HCT116 (cell line): ENCODE data around the gene KCNH6. TPM values are rescaled to one million over a fixed set of nuclear protein-coding genes. Genes with fewer than 3 reads are reported as not detected.
A peak's percentile ranks its signal among the peaks of the same experiment; 100 is the strongest.

Source experiments
- ATAC-seq: fragments of 200-7000 bp; cut with Tn5 transposase; 2 replicates; pipeline ENCODE4 v1.9.1; 2020; ENCODE audit warnings: mild to moderate bottlenecking, moderate library complexity
- BruUV-seq: library from RNA; stranded (reverse); fragments of 400-500 nt; replicated peaks from 2 replicates; lab custom pipeline; 2021; lab: Mats Ljungman, UMichigan
- CTCF ChIA-PET: fragments of 300-600 bp; sonication (Branson Sonifier 250); formaldehyde crosslinking; loops from one replicate; lab custom pipeline; 2021; ENCODE audit warnings: antibody characterized with exemption; lab: Charles Lee
- POLR2A ChIA-PET: fragments of 300-600, 350-600 bp; sonication (Branson Sonifier 250); formaldehyde crosslinking; loops from one replicate; lab custom pipeline; 2021; ENCODE audit warnings: antibody characterized with exemption; lab: Charles Lee
- RAD21 ChIA-PET, 2 experiments: fragments of 300-600 bp; sonication (Branson Sonifier 250); formaldehyde crosslinking; loops; one replicate each; lab custom pipeline; 2023; ENCODE audit warnings: low total read pairs in 2 of 2; ENCODE audit not compliant: uncharacterized antibody in 2 of 2, unreplicated experiment in 2 of 2, low non-redundant PET in 1 of 2; lab: Charles Lee
- DNase-seq: peaks from one replicate; pipeline ENCODE4 v3.0.0-alpha.2; 2010; ENCODE audit warnings: low read depth, low spot score
- H2AFZ ChIP-seq: fragments of 200-600 bp; shearing (Covaris generic), sonication (generic); 2 replicates; pipeline ENCODE4 v1.6.1; 2017; ENCODE audit warnings: low read depth, mixed run types, mixed read lengths, antibody characterized with exemption, low read length; ENCODE audit not compliant: poor library complexity, severe bottlenecking
- H3K27ac ChIP-seq: 2 replicates; pipeline ENCODE4 v1.5.1; 2012; ENCODE audit warnings: low read depth, low read length
- H3K27me3 ChIP-seq: fragments of 200-600 bp; sonication (generic); 2 replicates; pipeline ENCODE4 v1.6.1; 2016; ENCODE audit warnings: mixed run types, low read length, mixed read lengths; ENCODE audit not compliant: insufficient read depth
- H3K36me3 ChIP-seq, 2 experiments: fragments of 200-500 bp in 1 of 2; fragments of 200-600 bp in 1 of 2; sonication (Bioruptor generic) in 1 of 2; sonication (generic) in 1 of 2; 2 replicates each; pipeline versions ENCODE4 v1.5.1 to v1.6.1; 2014 to 2016; ENCODE audit warnings: low read length in 2 of 2, inconsistent platforms in 1 of 2, mixed read lengths in 1 of 2, mixed run types in 1 of 2; ENCODE audit not compliant: insufficient read depth in 2 of 2, control insufficient read depth in 1 of 2
- H3K4me1 ChIP-seq, 2 experiments: fragments of 200-600 bp in 1 of 2; sonication (generic) in 1 of 2; 2 replicates each; pipeline versions ENCODE4 v1.5.1 to v1.6.1; 2012 to 2017; ENCODE audit warnings: low read length in 2 of 2, inconsistent platforms in 1 of 2, mild to moderate bottlenecking in 1 of 2, mixed read lengths in 1 of 2, mixed run types in 1 of 2, moderate library complexity in 1 of 2; ENCODE audit not compliant: insufficient read depth in 2 of 2, control insufficient read depth in 1 of 2
- H3K4me2 ChIP-seq: fragments of 200-600 bp; sonication (generic); 2 replicates; pipeline ENCODE4 v1.6.1; 2017; ENCODE audit warnings: mixed run types, low read length, mixed read lengths
- H3K4me3 ChIP-seq, 2 experiments: fragments of 200-600 bp in 1 of 2; sonication (generic) in 1 of 2; replicated peaks in 1 of 2; 2 replicates each; pipeline ENCODE4 v1.5.1; 2011 to 2016; ENCODE audit warnings: low read length in 2 of 2, control low read depth in 1 of 2, low read depth in 1 of 2, mild to moderate bottlenecking in 1 of 2, mixed read lengths in 1 of 2, mixed run types in 1 of 2
- H3K79me2 ChIP-seq: fragments of 200-600 bp; sonication (generic); 2 replicates; pipeline ENCODE4 v1.6.1; 2017; ENCODE audit warnings: mild to moderate bottlenecking, mixed run types, low read length, moderate library complexity, mixed read lengths; ENCODE audit not compliant: insufficient read depth
- H3K9ac ChIP-seq: fragments of 200-600 bp; sonication (generic); 2 replicates; pipeline ENCODE4 v1.6.1; 2016; ENCODE audit warnings: low read length, mixed read lengths
- H3K9me2 ChIP-seq: fragments of 200-600 bp; sonication (generic), shearing (Covaris generic); 2 replicates; pipeline ENCODE4 v1.6.1; 2017; ENCODE audit warnings: mixed run types, mild to moderate bottlenecking, moderate library complexity; ENCODE audit not compliant: insufficient read depth
- H3K9me3 ChIP-seq, 2 experiments: fragments of 200-500 bp in 1 of 2; fragments of 200-600 bp in 1 of 2; sonication (Bioruptor generic) in 1 of 2; sonication (generic) in 1 of 2; 2 replicates each; pipeline ENCODE4 v1.6.1; 2014 to 2017; ENCODE audit warnings: low read length in 2 of 2, mixed read lengths in 2 of 2, inconsistent platforms in 1 of 2, low read depth in 1 of 2, mild to moderate bottlenecking in 1 of 2, mixed run types in 1 of 2, moderate library complexity in 1 of 2; ENCODE audit not compliant: control insufficient read depth in 1 of 2, insufficient read depth in 1 of 2
- H4K20me1 ChIP-seq: fragments of 200-600 bp; sonication (generic), shearing (Covaris generic); 2 replicates; pipeline ENCODE4 v1.6.1; 2017; ENCODE audit warnings: mixed run types, mild to moderate bottlenecking, moderate library complexity; ENCODE audit not compliant: insufficient read depth
- CBX3 ChIP-seq: IDR thresholded peaks from 2 replicates; pipeline ENCODE4 v1.6.1; 2012; ENCODE audit warnings: low read depth
- CTCF ChIP-seq, 3 experiments: fragments of 200-600 bp in 1 of 3; sonication (generic) in 1 of 3; IDR thresholded peaks in 2 of 3; conservative IDR thresholded peaks in 1 of 3; 2 replicates each; pipeline ENCODE4 v1.5.1; 2012 to 2017; ENCODE audit warnings: low read depth in 2 of 3, low read length in 2 of 3, antibody characterized with exemption in 1 of 3, borderline replicate concordance in 1 of 3, control low read depth in 1 of 3, mild to moderate bottlenecking in 1 of 3, mixed read lengths in 1 of 3, mixed run types in 1 of 3, moderate library complexity in 1 of 3; ENCODE audit not compliant: insufficient read depth in 1 of 3
- EGR1 ChIP-seq: IDR thresholded peaks from 2 replicates; pipeline ENCODE4 v1.6.1; 2012; ENCODE audit warnings: low read depth
- EZH2 ChIP-seq: fragments of 200-600 bp; sonication (generic); IDR thresholded peaks from 2 replicates; pipeline ENCODE4 v1.6.1; 2017; ENCODE audit warnings: antibody characterized with exemption, mixed run types
- FOSL1 ChIP-seq: IDR thresholded peaks from 2 replicates; pipeline ENCODE4 v1.6.1; 2012; ENCODE audit warnings: low read depth
- JUND ChIP-seq: IDR thresholded peaks from 2 replicates; pipeline ENCODE4 v1.6.1; 2012
- MAX ChIP-seq: IDR thresholded peaks from 2 replicates; pipeline ENCODE4 v1.6.1; 2012
- POLR2A ChIP-seq: IDR thresholded peaks from 2 replicates; pipeline ENCODE4 v1.7.0; 2011; ENCODE audit warnings: borderline replicate concordance; ENCODE audit not compliant: insufficient read depth, insufficient read length; ENCODE audit errors: extremely low read depth
- REST ChIP-seq: IDR thresholded peaks from 2 replicates; pipeline ENCODE4 v1.6.1; 2012; ENCODE audit warnings: low read depth
- SIN3A ChIP-seq: IDR thresholded peaks from 2 replicates; pipeline ENCODE4 v1.6.1; 2012; ENCODE audit warnings: low read depth
- ZNF274 ChIP-seq: fragments of 200-500 bp; sonication (Bioruptor generic); IDR thresholded peaks from 2 replicates; pipeline ENCODE4 v1.6.1; 2014; ENCODE audit warnings: mild to moderate bottlenecking, low read depth, low read length, inconsistent platforms
- intact Hi-C: fragments of 100-400 bp; cut with micrococcal nuclease; formaldehyde crosslinking; loops from 2 replicates; pipeline ENCODE4 v1.10.0; 2022
- total RNA-seq: library from RNA; stranded (reverse); gene quantifications from one replicate; pipeline ENCODE4 v1.2.1, GENCODE V29; 2021; ENCODE audit not compliant: unreplicated experiment

KCNH6 gene
- total RNA-seq, 1 experiment from 2014 or later = not detected

- TSS peak; percentile 88 for BruUV-seq
- H3K9ac ChIP-seq = peak overlapping the region; percentile 83
- H3K4me1 ChIP-seq = peaks cover 12 to 20% of the 10 kb centered on the region in 2 experiments
- peak overlapping the region; percentile 90 for H3K4me2 ChIP-seq
- H3K79me2 ChIP-seq = peaks cover 45% of the 10 kb centered on the region
- no peaks in the 10 kb centered on the region for H3K9me2 ChIP-seq
- peak overlapping the region; percentile 60 for H2AFZ ChIP-seq
- TF ChIP-seq JUND = no peak
- TF ChIP-seq FOSL1 = no peak
- TF ChIP-seq SIN3A = no peak
- no peak for TF ChIP-seq EGR1
- no peak for TF ChIP-seq REST
- no peak for TF ChIP-seq MAX
- no peak for TF ChIP-seq EZH2
- no peak for TF ChIP-seq ZNF274
- no peak for TF ChIP-seq CTCF (IDR thresholded peaks at IDR 0.05 in 2 of 3, conservative IDR thresholded peaks at IDR 0.05 in 1 of 3; ENCODE audit: borderline replicate concordance in 1 of 3, insufficient read depth in 1 of 3, low read depth in 2 of 3, low read length in 2 of 3)
- no peak for TF ChIP-seq CBX3
- TF ChIP-seq POLR2A = no peak
- CTCF ChIA-PET = interaction anchor here (1.1 to 1.5 kb wide), 4 partner anchors 63 to 123 kb away, joined by 3 to 5 read pairs (median 4); no protein-coding TSS in a partner anchor
- ATAC-seq (peak; percentile 41; the same call in 1 of the 2 replicates), DNase-seq (no peak)
- peak overlapping the region; percentile 71 to 76 for H3K4me3 ChIP-seq
- H3K9me3 ChIP-seq = no peaks in the 10 kb centered on the region
- H3K36me3 ChIP-seq = peaks cover 0 to 7% of the 10 kb centered on the region in 2 experiments; a peak in 1 of 4 replicates
- peak overlapping the region; percentile 86 for H3K27ac ChIP-seq
- no peaks in the 10 kb centered on the region for H3K27me3 ChIP-seq
- POLR2A ChIA-PET = no interaction called here
- intact Hi-C loops = no loop called here
- H4K20me1 ChIP-seq = 0 out of 2 replicates have a peak, but pooled peaks cover 6% of the 10 kb centered on the region
- RAD21 ChIA-PET = no interaction called here
These were observed 26.3 kb downstream of the KCNH6 start for GRCh38 chr17:63549289-63549945.
